Measurements from ENCODE around the gene OR10H5. TPM values are rescaled to one million over a fixed set of nuclear protein-coding genes. Genes with fewer than 3 reads are reported as not detected.
"Not testable (repeated sequence)": the region's sequence is repeated elsewhere in the genome, so short reads cannot be mapped to it uniquely, and the experiment has no call there.

OR10H5 gene
- total and polyA plus RNA-seq, 2 donors (not counting 1 experiment from before 2014, with no cell fraction given): not detected

GRCh38 chr19:15825753-15826152 lies 38.3 kb downstream of the OR10H5 start:
- TF ChIP-seq EZH2 (IDR thresholded peaks at IDR 0.05; ENCODE audit: borderline replicate concordance, insufficient read depth, low read depth, low read length, poor library complexity, severe bottlenecking): no peak
- TF ChIP-seq CTCF (IDR thresholded peaks at IDR 0.05): no peak
- WGBS (ENCODE audit: insufficient coverage): no CpG with 5 or more reads among the region's 1 CpG
- Histone ChIP-seq H3K36me3 (replicated peaks in 1 of 2; ENCODE audit: control extremely low read depth in 1 of 2, control insufficient read depth in 1 of 2, extremely low read depth in 1 of 2, insufficient read depth in 2 of 2, low read length in 1 of 2) (no peaks in the 10 kb centered on the region), H3K4me2 (replicated peaks; ENCODE audit: low read depth, low read length, poor library complexity, severe bottlenecking) (no peak overlapping the region), H3K4me3 (ENCODE audit: control extremely low read depth in 1 of 5, extremely low read depth in 1 of 5, insufficient read depth in 1 of 5, low read depth in 2 of 5, low read length in 4 of 5) (no peak overlapping the region), H3K79me2 (ENCODE audit: control insufficient read depth, insufficient read depth, low read length) (no peaks in the 10 kb centered on the region), H3K27ac (ENCODE audit: low read length in 2 of 2) (no peak overlapping the region), H3K9me3 (ENCODE audit: control extremely low read depth in 1 of 3, control insufficient read depth in 2 of 3, insufficient read depth in 1 of 3, low read length in 2 of 3) (no peaks in the 10 kb centered on the region), H4K20me1 (ENCODE audit: control insufficient read depth, insufficient read depth, low read length, poor library complexity, severe bottlenecking) (no peaks in the 10 kb centered on the region), H3K27me3 (replicated peaks in 1 of 4; ENCODE audit: control extremely low read depth in 1 of 4, control insufficient read depth in 3 of 4, insufficient read depth in 4 of 4, low read length in 3 of 4) (no peaks in the 10 kb centered on the region), H3K4me1 (ENCODE audit: control insufficient read depth in 2 of 2, insufficient read depth in 2 of 2, low read length in 2 of 2) (no peaks in the 10 kb centered on the region), H2AFZ (ENCODE audit: insufficient read depth, low read depth, low read length, poor library complexity, severe bottlenecking) (no peak overlapping the region), H3K9ac (ENCODE audit: low read length) (no peak overlapping the region)
- H3K27me3 Mint-ChIP-seq: peaks cover 18% of the 10 kb centered on the region
- intact Hi-C loops (cut with micrococcal nuclease): no loop called here
- ChIA-PET POLR2A (no interaction called here), CTCF (no interaction called here)
- H3K4me3 Mint-ChIP-seq: no peak overlapping the region
- ATAC-seq (ENCODE audit: low read depth) (no peak), DNase-seq (no peak)
- no peaks in the 10 kb centered on the region for H3K4me1 Mint-ChIP-seq
- H3K27ac Mint-ChIP-seq: no peak overlapping the region
- no peaks in the 10 kb centered on the region for H3K9me3 Mint-ChIP-seq (ENCODE audit: insufficient read depth)

DNA sequence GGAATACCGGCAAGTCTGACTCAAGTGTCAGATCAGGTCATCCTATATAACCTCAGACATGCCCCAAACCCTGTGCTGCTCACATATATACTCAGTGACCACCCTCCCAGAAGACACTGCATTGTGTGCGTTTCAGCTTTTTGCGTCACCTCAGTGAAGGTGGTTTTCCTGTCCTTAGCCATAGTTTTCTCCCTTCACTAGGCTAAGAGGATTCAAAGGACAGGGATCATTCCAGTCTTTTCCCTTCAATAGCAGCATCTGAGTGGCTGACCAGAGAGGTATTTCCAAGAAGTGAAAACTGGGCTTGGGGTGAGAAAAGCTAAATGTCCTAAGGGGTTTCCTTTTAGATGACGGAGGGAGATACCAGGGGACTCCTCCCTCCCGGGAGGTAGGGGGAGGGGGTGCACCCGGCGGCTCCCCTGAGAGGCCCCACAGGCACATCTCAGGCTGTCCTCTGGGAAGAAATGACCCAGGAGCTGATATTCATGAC lies 40.7 kb downstream of the OR10H5 start:
- POLR2A ChIA-PET: no interaction called here
- 76% methylated on average over 4 of the region's 7 CpGs for WGBS (ENCODE audit: insufficient coverage)
- H3K4me2 ChIP-seq (replicated peaks; ENCODE audit: low read depth, low read length, poor library complexity, severe bottlenecking): no peak overlapping the region
- intact Hi-C loops (cut with micrococcal nuclease): no loop called here
- no peak overlapping the region for H3K27ac ChIP-seq (ENCODE audit: low read length in 2 of 2)
- no peak overlapping the region for H3K9ac ChIP-seq (ENCODE audit: low read length)
- no peaks in the 10 kb centered on the region for H3K4me1 ChIP-seq (ENCODE audit: control insufficient read depth in 2 of 2, insufficient read depth in 2 of 2, low read length in 2 of 2)
- no peak overlapping the region for H3K4me3 Mint-ChIP-seq
- no peaks in the 10 kb centered on the region for H3K79me2 ChIP-seq (ENCODE audit: control insufficient read depth, insufficient read depth, low read length)
- H3K27me3 Mint-ChIP-seq: peaks cover 18% of the 10 kb centered on the region
- H3K9me3 Mint-ChIP-seq (ENCODE audit: insufficient read depth): no peaks in the 10 kb centered on the region
- H3K27me3 ChIP-seq (replicated peaks in 1 of 4; ENCODE audit: control extremely low read depth in 1 of 4, control insufficient read depth in 3 of 4, insufficient read depth in 4 of 4, low read length in 3 of 4): no peaks in the 10 kb centered on the region
- no peaks in the 10 kb centered on the region for H3K9me3 ChIP-seq (ENCODE audit: control extremely low read depth in 1 of 3, control insufficient read depth in 2 of 3, insufficient read depth in 1 of 3, low read length in 2 of 3)
- no peaks in the 10 kb centered on the region for H3K36me3 ChIP-seq (replicated peaks in 1 of 2; ENCODE audit: control extremely low read depth in 1 of 2, control insufficient read depth in 1 of 2, extremely low read depth in 1 of 2, insufficient read depth in 2 of 2, low read length in 1 of 2)
- H3K4me1 Mint-ChIP-seq: no peaks in the 10 kb centered on the region
- DNase-seq: no peak
- no peaks in the 10 kb centered on the region for H4K20me1 ChIP-seq (ENCODE audit: control insufficient read depth, insufficient read depth, low read length, poor library complexity, severe bottlenecking)
- no peak overlapping the region for H3K27ac Mint-ChIP-seq
- H3K4me3 ChIP-seq (ENCODE audit: control extremely low read depth in 1 of 5, extremely low read depth in 1 of 5, insufficient read depth in 1 of 5, low read depth in 2 of 5, low read length in 4 of 5): no peak overlapping the region
- CTCF ChIA-PET: no interaction called here
- no peak for TF ChIP-seq EZH2 (IDR thresholded peaks at IDR 0.05; ENCODE audit: borderline replicate concordance, insufficient read depth, low read depth, low read length, poor library complexity, severe bottlenecking)
- no peak for TF ChIP-seq CTCF (IDR thresholded peaks at IDR 0.05)
- H2AFZ ChIP-seq (ENCODE audit: insufficient read depth, low read depth, low read length, poor library complexity, severe bottlenecking): no peak overlapping the region
- ATAC-seq (ENCODE audit: low read depth): no peak

DNA sequence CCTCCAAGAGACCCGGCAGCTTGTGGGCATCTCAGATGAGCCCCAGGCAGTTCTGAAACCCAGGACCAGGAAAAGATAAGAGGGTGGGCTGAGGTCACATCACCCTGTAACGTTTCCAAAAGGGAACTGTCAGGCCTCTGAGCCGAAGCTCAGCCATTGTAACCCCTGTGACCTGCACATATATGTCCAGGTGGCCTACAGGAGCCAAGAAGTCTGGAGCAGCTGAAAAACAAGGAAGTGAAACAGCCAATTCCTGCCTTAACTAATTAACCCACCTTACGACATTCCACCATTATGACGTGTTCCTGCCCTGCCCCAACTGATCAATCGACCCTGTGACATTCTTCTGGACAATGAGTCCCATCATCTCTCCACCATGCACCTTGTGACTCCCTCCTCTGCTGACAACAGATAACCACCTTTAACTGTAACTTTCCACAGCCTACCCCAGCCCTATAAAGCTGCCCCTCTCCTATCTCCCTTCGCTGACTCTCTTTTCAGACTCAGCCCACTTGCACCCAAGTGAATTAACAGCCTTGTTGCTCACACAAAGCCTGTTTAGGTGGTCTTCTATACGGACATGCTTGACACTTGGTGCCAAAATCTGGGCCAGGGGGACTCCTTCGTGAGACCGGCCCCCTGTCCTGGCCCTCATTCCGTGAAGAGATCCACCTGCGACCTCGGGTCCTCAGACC lies 41.3 kb downstream of the OR10H5 start:
- H3K9me3 ChIP-seq (ENCODE audit: control extremely low read depth in 1 of 3, control insufficient read depth in 2 of 3, insufficient read depth in 1 of 3, low read length in 2 of 3); H3K27ac Mint-ChIP-seq; intact Hi-C loops (cut with micrococcal nuclease); H3K27ac ChIP-seq (ENCODE audit: low read length in 2 of 2); H4K20me1 ChIP-seq (ENCODE audit: control insufficient read depth, insufficient read depth, low read length, poor library complexity, severe bottlenecking); H3K27me3 ChIP-seq (replicated peaks in 1 of 4; ENCODE audit: control extremely low read depth in 1 of 4, control insufficient read depth in 3 of 4, insufficient read depth in 4 of 4, low read length in 3 of 4); H3K4me3 ChIP-seq (ENCODE audit: control extremely low read depth in 1 of 5, extremely low read depth in 1 of 5, insufficient read depth in 1 of 5, low read depth in 2 of 5, low read length in 4 of 5); H3K4me1 ChIP-seq (ENCODE audit: control insufficient read depth in 2 of 2, insufficient read depth in 2 of 2, low read length in 2 of 2); H3K9me3 Mint-ChIP-seq (ENCODE audit: insufficient read depth); H3K4me2 ChIP-seq (replicated peaks; ENCODE audit: low read depth, low read length, poor library complexity, severe bottlenecking); H3K4me3 Mint-ChIP-seq; H3K79me2 ChIP-seq (ENCODE audit: control insufficient read depth, insufficient read depth, low read length); DNase-seq; CTCF ChIA-PET; H3K36me3 ChIP-seq (replicated peaks in 1 of 2; ENCODE audit: control extremely low read depth in 1 of 2, control insufficient read depth in 1 of 2, extremely low read depth in 1 of 2, insufficient read depth in 2 of 2, low read length in 1 of 2); H2AFZ ChIP-seq (ENCODE audit: insufficient read depth, low read depth, low read length, poor library complexity, severe bottlenecking); ATAC-seq (ENCODE audit: low read depth); H3K4me1 Mint-ChIP-seq; POLR2A ChIA-PET; H3K9ac ChIP-seq (ENCODE audit: low read length): not testable (repeated sequence)
- peaks cover 18% of the 10 kb centered on the region for H3K27me3 Mint-ChIP-seq
- 74% methylated on average over 12 of the region's 13 CpGs for WGBS (ENCODE audit: insufficient coverage)
